KMS-11 (cell line): ENCODE results near the gene HMGXB4.

Source experiments
- H2AFZ ChIP-seq: fragments of 200-600 bp; sonication (generic); 2 replicates; pipeline ENCODE4 v1.6.1; 2016; ENCODE audit warnings: antibody characterized with exemption, mixed run types, low read depth
- H3K27ac ChIP-seq: fragments of 200-600 bp; sonication (generic); 2 replicates; pipeline ENCODE4 v1.6.1; 2016; ENCODE audit warnings: mild to moderate bottlenecking, mixed run types
- H3K27me3 ChIP-seq: fragments of 200-600 bp; sonication (generic); 2 replicates; pipeline ENCODE4 v1.6.1; 2017; ENCODE audit warnings: mild to moderate bottlenecking, low read depth, mixed run types, moderate library complexity; ENCODE audit not compliant: insufficient read depth
- H3K36me3 ChIP-seq: fragments of 200-600 bp; sonication (generic); 2 replicates; pipeline ENCODE4 v1.6.1; 2017; ENCODE audit warnings: mild to moderate bottlenecking, mixed run types; ENCODE audit not compliant: insufficient read depth
- H3K4me1 ChIP-seq: fragments of 200-600 bp; sonication (generic); 2 replicates; pipeline ENCODE4 v1.6.1; 2016; ENCODE audit warnings: mild to moderate bottlenecking, low read depth, mixed run types; ENCODE audit not compliant: poor library complexity, severe bottlenecking
- H3K4me2 ChIP-seq: fragments of 200-600 bp; sonication (generic); 2 replicates; pipeline ENCODE4 v1.7.0; 2016; ENCODE audit warnings: mild to moderate bottlenecking, mixed run types
- H3K4me3 ChIP-seq: fragments of 200-600 bp; sonication (generic); IDR thresholded peaks from 2 replicates; pipeline ENCODE4 v1.6.1; 2017; ENCODE audit warnings: low read depth, low read length, mixed read lengths; ENCODE audit not compliant: insufficient read depth
- H3K79me2 ChIP-seq: fragments of 200-600 bp; sonication (generic); 2 replicates; pipeline ENCODE4 v1.6.1; 2016; ENCODE audit warnings: low read depth, mixed run types; ENCODE audit not compliant: insufficient read depth
- H3K9ac ChIP-seq: fragments of 200-600 bp; sonication (generic); 2 replicates; pipeline ENCODE4 v1.6.1; 2016; ENCODE audit warnings: mild to moderate bottlenecking, mixed run types
- H4K20me1 ChIP-seq: fragments of 200-600 bp; sonication (generic); 2 replicates; pipeline ENCODE4 v1.6.1; 2016; ENCODE audit warnings: mild to moderate bottlenecking, mixed run types; ENCODE audit not compliant: insufficient read depth
- TF ChIP-seq, protein P1 (sequence below): fragments of 200-600 bp; sonication (generic); conservative IDR thresholded peaks from 2 replicates; pipeline ENCODE4 v1.6.1; 2017; ENCODE audit warnings: low read depth, mild to moderate bottlenecking, antibody characterized with exemption, low read length, moderate library complexity, mixed read lengths

Gene HMGXB4

DNA sequence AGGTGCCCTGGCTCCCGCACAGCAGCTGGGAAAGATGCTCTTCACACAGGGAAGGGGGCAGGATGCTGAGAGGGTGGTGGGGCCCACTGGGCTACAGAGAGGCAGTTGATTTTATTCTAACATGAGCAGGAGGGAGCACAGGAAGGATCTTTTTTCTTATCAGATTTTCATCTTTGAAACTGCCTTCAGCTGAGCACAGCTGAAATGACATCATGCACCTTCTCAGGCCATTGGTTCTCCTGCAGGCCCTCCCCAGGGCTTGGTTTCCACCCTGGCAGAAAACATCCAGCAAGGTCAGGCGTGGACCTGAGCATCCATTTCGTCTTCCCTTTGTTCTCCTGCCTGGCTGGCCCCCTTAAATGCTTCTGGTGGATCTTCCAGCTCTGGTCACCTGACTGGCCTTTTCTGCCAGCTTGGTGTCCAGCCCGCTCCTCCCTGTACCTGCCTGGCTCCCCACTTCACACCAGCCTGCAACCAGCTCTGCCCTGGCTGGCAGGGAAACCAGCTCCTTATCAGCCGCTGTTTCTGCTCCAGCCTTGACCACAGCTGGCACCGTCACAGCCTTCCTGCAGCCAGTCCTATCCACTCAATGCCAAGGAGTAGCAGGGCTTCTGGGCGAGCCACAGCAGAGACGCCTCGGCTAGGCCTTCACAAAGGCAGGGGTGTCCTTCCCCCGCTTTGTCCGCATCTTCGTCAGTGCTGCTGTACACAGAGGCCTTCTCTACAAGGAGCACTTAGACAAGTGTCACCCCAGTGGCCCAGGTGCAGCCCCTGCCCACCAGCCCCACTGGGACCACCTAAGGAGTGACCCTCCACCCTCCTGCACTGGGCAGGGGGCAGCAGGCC is 78.9 kb downstream of the HMGXB4 start:
- Histone ChIP-seq H3K4me1 (peaks cover 12% of the 10 kb centered on the region), H3K36me3 (no peaks in the 10 kb centered on the region)
- TF ChIP-seq, protein P1, sequence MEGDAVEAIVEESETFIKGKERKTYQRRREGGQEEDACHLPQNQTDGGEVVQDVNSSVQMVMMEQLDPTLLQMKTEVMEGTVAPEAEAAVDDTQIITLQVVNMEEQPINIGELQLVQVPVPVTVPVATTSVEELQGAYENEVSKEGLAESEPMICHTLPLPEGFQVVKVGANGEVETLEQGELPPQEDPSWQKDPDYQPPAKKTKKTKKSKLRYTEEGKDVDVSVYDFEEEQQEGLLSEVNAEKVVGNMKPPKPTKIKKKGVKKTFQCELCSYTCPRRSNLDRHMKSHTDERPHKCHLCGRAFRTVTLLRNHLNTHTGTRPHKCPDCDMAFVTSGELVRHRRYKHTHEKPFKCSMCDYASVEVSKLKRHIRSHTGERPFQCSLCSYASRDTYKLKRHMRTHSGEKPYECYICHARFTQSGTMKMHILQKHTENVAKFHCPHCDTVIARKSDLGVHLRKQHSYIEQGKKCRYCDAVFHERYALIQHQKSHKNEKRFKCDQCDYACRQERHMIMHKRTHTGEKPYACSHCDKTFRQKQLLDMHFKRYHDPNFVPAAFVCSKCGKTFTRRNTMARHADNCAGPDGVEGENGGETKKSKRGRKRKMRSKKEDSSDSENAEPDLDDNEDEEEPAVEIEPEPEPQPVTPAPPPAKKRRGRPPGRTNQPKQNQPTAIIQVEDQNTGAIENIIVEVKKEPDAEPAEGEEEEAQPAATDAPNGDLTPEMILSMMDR: no peak

DNA sequence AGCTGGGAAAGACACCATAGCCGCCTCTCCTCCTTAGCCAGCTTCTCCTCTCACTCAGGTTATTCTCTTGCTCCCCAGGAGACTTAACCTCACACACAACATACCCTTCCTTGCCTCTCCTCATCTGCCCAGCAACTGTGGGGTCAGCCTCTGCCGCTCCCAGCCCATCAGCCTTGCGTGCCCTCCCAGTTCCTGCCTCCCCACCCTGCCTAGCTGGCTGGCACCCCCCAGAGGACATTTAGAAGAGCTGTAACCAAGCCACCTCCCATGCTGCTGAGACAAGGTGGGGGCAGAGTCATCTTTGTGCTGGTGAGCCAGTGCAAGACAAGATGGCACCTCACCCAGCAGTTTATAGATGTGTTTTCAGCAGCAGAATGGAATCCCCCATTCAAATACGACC is 80.6 kb downstream of the HMGXB4 start:
- Histone ChIP-seq H4K20me1 (no peaks in the 10 kb centered on the region), H3K4me3 (no peak overlapping the region), H3K79me2 (no peaks in the 10 kb centered on the region), H3K27me3 (no peaks in the 10 kb centered on the region), H2AFZ (no peak overlapping the region), H3K9ac (no peak overlapping the region), H3K27ac (no peak overlapping the region), H3K4me1 (peaks cover 12% of the 10 kb centered on the region), H3K4me2 (no peak overlapping the region), H3K36me3 (no peaks in the 10 kb centered on the region)
- TF ChIP-seq, protein P1: no peak

More for the DNA sequence above, 78.9 kb downstream of the HMGXB4 start:
- H2AFZ ChIP-seq: no peak overlapping the region
- H3K4me2 ChIP-seq: no peak overlapping the region
- no peak overlapping the region for H3K27ac ChIP-seq
- H3K79me2 ChIP-seq: no peaks in the 10 kb centered on the region
- H3K27me3 ChIP-seq: no peaks in the 10 kb centered on the region
- H3K4me3 ChIP-seq: no peak overlapping the region
- no peak overlapping the region for H3K9ac ChIP-seq
- H4K20me1 ChIP-seq: no peaks in the 10 kb centered on the region

DNA sequence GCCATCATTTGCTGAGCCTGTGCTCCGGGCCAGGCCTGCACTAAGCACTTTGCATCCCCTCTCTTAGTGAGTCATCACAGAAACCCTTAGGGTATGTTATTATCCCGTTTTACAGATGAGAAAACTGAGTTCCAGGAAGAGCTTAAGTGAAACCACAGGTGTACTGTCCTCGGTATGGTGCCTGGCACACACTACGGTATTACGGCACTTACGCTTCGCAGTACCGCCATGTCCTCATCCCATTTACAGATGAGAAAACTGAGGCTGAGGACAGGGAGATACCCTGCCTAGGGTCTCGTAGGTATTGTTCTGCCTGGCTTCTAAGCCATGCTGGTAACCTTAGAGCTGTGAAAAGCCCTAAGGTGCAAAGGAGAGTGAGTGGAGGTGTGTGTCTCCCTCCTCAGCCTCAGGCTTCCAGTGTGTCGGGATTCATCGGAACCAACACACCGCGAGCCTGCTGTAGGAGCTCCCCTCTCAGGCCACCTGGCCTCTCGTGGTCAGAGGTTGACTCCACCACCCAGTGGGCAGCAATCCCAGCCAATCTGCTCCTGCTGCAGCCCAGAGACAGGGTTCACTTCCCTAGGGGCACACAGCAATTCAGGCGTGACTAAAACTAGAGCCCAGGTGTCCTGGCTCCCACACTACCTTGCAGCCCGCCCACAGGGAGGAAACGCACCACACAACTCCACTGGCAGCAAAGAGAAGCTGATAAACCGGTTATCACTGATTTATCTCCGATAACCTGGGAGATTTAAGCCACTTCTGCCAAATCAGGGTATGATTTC is 84.0 kb downstream of the HMGXB4 start:
- Histone ChIP-seq H3K27me3 (no peaks in the 10 kb centered on the region), H2AFZ (no peak overlapping the region), H3K36me3 (no peaks in the 10 kb centered on the region), H3K4me3 (no peak overlapping the region), H3K27ac (no peak overlapping the region), H3K4me2 (no peak overlapping the region), H4K20me1 (no peaks in the 10 kb centered on the region), H3K4me1 (peaks cover 41% of the 10 kb centered on the region), H3K79me2 (no peaks in the 10 kb centered on the region), H3K9ac (no peak overlapping the region)
- TF ChIP-seq, protein P1: no peak

DNA sequence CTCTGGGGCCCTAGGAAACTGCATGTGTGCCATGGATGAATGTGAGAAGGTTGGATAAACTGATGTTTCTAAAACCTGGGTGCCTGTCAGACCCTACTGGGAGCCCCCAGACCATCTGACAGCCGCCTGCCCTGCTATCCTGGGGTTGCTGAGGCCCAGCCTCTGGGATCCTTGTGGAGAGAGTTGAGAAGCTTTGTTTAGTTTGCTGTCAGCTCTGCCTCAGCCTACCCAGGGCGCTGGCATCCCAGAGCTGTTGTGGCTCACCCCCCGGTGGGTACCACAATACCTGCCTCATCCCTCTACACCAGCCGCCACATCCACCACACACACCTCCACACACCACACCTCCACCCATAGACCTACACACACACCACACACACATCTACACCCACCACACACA is 85.1 kb downstream of the HMGXB4 start:
- Histone ChIP-seq H3K79me2 (no peaks in the 10 kb centered on the region), H2AFZ (no peak overlapping the region), H3K4me3 (no peak overlapping the region), H3K36me3 (no peaks in the 10 kb centered on the region), H3K27ac (no peak overlapping the region), H3K9ac (no peak overlapping the region), H3K27me3 (no peaks in the 10 kb centered on the region), H3K4me2 (no peak overlapping the region), H4K20me1 (no peaks in the 10 kb centered on the region), H3K4me1 (peaks cover 45% of the 10 kb centered on the region)
- TF ChIP-seq, protein P1: no peak
